Activated T-helper 17 cell treated with anti-CD3 and anti-CD28 coated beads, Interleukin-2, amount 50 U/mL, for 72 hours (primary cell): ENCODE results near the gene ANKS1A. TPM values are rescaled to one million over a fixed set of nuclear protein-coding genes. Genes with fewer than 3 reads are reported as not detected.

Experiments
- ATAC-seq: fragments of 150-1000 bp; cut with Tn5 transposase; replicated peaks from 2 replicates; pipeline ENCODE4 v1.10.0; 2021; ENCODE audit warnings: mild to moderate bottlenecking, moderate library complexity
- H3K27ac Mint-ChIP-seq: one replicate; pipeline ENCODE4 v1.8.0; 2022; ENCODE audit warnings: mixed read lengths
- H3K27me3 Mint-ChIP-seq: one replicate; pipeline ENCODE4 v1.8.0; 2022; ENCODE audit warnings: mixed read lengths
- H3K36me3 Mint-ChIP-seq: one replicate; pipeline ENCODE4 v1.8.0; 2022; ENCODE audit warnings: low read depth, mild to moderate bottlenecking, mixed read lengths
- H3K4me1 Mint-ChIP-seq: one replicate; pipeline ENCODE4 v1.8.0; 2022; ENCODE audit warnings: mixed read lengths
- H3K4me3 Mint-ChIP-seq: one replicate; pipeline ENCODE4 v1.8.0; 2022; ENCODE audit warnings: mild to moderate bottlenecking, mixed read lengths
- H3K9me3 Mint-ChIP-seq: one replicate; pipeline ENCODE4 v1.8.0; 2022; ENCODE audit warnings: mixed read lengths
- total RNA-seq, 2 donors: library from RNA; stranded (reverse); gene quantifications; one replicate each; pipeline ENCODE4 v1.2.3, GENCODE V29; 2022

ANKS1A gene
- total RNA-seq, 2 donors from 2014 or later, result 7.7 to 8.8 TPM

DNA sequence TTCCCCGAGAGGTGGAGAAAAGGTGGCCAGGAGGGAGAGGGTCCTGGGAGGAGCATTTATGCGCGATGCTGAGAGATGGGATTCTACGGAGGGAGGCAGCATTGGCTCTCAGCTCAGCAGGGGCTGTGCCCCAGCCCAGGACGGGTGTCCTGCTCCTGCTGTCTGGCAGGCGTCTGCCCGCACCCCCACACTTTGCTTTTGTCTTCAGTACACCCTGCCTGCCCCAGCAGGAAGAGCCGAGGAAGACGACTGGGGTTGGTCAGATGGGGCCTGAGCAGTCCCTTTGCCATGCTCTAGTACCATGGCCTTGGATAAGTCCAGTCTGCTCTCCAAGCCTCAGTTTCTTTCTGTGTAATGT lies 183.6 kb downstream of the ANKS1A start:
- Mint-ChIP-seq H3K27me3 (no peaks in the 10 kb centered on the region), H3K27ac (no peak overlapping the region), H3K4me1 (no peaks in the 10 kb centered on the region), H3K4me3 (no peak overlapping the region), H3K9me3 (no peaks in the 10 kb centered on the region), H3K36me3 (no peaks in the 10 kb centered on the region)
- ATAC-seq, result no peak

DNA sequence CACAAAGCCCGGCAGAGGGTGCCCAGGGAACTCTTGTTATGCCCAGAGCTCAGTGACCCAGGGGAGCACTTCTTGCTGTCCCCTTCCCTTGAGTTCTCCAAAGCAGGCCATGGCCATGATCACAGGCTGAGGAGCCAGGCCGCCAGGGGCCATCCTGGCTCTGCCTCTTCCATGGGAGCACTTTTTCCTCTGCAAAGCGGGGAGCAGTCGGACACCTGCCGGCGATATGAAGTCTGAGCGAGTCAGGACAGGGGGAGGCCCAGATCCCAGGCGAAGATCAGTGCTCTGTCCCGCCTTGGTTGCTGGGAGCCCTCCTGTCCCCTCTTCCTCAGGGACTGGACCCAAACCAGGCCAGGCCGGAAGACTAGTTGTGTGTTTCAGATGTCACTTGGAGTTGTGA lies 184.2 kb downstream of the ANKS1A start:
- H3K27me3 Mint-ChIP-seq, result no peaks in the 10 kb centered on the region
- H3K9me3 Mint-ChIP-seq, result no peaks in the 10 kb centered on the region
- no peak overlapping the region for H3K4me3 Mint-ChIP-seq
- no peaks in the 10 kb centered on the region for H3K36me3 Mint-ChIP-seq
- ATAC-seq, result no peak
- H3K4me1 Mint-ChIP-seq, result no peaks in the 10 kb centered on the region
- no peak overlapping the region for H3K27ac Mint-ChIP-seq

DNA sequence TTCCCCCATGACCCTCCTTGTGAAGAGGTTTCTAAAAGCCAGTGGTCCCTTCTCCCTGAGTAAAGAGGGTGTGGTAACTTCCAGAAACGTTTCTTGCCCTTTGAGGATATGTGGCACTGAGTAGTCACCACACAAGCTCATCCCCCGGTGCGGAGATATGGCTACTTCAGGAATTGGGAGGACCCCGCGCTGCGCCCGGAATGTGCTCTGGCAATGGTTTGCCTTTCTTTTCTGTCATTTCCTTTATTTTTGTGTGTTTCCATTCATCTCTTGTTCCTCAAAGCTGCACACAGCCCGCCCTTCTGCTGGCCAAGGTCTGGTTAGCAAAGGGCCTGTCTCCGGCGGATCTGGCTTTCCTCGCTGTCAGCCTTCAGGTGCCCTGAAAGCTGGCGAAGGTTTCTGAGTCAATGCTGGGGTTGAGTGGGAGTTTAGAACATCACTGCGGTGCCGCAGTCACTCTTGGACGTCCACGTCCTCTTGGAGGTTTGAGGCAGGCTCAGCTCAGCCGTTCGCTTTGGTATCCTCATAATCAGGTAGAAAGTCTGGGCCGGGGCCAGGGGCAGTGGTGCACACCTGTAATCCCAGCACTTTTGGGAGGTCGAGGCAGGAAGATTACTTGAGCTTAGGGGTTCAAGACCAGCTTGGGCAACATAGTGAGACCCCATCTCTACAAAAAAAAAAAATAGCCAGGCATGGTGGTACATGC lies 184.9 kb downstream of the ANKS1A start:
- Mint-ChIP-seq H3K27ac (no peak overlapping the region), H3K27me3 (no peaks in the 10 kb centered on the region), H3K4me3 (no peak overlapping the region), H3K36me3 (no peaks in the 10 kb centered on the region), H3K4me1 (no peaks in the 10 kb centered on the region), H3K9me3 (no peaks in the 10 kb centered on the region)
- ATAC-seq, result no peak

DNA sequence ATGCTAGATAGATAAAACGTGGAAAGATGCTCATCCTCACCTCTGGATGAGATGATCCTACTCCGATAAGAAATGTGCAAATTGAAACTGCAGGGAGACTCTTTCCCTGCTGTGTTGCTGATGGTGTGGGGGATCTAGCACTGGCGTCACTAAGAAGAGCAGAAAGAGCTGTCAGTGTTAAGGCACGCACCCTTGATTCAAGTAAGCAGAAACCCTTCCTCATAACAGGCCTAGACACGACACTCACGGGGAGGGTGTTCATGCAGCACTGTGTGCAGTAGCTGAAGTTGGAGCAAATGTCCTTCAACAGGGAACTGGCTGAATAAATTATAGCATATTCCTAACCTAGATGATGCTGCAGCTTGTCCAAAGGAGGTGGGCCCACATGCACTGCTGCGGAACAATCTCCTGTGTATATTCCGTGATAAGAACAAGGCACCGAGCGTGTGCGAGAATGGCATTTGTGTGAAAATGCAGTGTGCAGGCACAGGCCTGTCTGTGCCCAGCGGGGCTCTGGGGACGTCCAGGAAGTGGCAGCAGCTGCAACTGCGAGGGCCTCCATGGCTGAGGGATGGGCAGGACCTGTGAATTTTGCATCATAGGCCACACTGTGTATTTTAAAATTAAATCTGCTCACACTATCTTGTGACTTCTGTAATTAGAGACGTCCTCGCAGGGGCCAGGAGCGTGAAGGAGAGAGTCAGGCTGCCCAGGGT lies 188.1 kb downstream of the ANKS1A start:
- H3K27ac Mint-ChIP-seq, result no peak overlapping the region
- no peak for ATAC-seq
- H3K9me3 Mint-ChIP-seq, result no peaks in the 10 kb centered on the region
- H3K36me3 Mint-ChIP-seq, result peaks cover 16% of the 10 kb centered on the region
- no peaks in the 10 kb centered on the region for H3K27me3 Mint-ChIP-seq
- no peak overlapping the region for H3K4me3 Mint-ChIP-seq
- no peaks in the 10 kb centered on the region for H3K4me1 Mint-ChIP-seq

DNA sequence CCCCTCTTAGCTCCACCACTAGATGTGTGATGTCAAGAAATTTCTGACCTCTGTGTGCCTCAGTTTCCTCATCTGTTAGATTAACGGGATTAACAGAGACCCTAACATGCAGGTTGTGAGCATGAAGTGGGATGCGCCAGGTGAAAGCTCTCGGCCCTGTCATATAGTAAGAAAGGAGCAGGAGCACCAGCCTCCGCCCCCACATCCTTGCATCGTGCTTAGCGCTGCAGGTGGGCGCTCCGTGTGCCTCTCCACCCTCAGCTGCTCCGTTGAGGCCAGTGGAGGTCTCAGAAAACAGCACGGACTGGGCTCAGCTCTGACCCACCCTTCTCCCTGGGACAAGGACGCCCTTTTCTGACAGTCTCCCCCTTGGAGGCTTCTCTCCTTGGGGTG lies 188.7 kb downstream of the ANKS1A start:
- no peaks in the 10 kb centered on the region for H3K4me1 Mint-ChIP-seq
- H3K9me3 Mint-ChIP-seq, result no peaks in the 10 kb centered on the region
- no peak for ATAC-seq
- no peak overlapping the region for H3K4me3 Mint-ChIP-seq
- no peaks in the 10 kb centered on the region for H3K27me3 Mint-ChIP-seq
- no peak overlapping the region for H3K27ac Mint-ChIP-seq
- H3K36me3 Mint-ChIP-seq, result peaks cover 16% of the 10 kb centered on the region

DNA sequence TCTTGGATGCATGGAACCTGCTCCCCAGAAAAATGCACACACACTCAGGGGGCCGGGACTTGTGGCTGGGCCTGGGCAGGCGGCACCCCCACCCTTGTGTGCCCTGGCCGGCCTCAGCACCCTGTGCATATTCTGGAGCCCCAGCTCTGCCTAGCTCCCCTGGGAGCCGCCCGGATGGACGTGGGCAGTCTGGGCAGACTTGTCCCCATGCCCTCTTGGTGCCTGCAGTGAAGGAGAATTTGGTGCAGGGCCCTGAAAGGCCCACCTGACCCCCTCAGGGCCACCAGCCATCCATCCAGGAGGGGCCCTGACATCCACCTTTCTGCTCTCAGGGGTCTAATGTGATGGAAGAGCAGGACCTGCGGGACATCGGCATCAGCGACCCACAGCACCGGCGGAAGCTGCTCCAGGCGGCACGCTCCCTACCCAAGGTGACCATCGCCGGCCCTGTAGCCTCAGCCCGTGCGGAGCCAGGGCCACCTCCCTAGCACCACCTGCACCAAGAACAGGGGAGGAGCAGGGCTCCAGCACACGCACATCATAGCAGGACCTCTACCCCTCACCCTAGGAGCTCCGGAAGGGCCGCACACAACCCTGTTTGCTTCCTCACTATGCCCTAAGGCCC lies 189.3 kb downstream of the ANKS1A start:
- Mint-ChIP-seq H3K9me3 (no peaks in the 10 kb centered on the region), H3K4me1 (no peaks in the 10 kb centered on the region), H3K4me3 (no peak overlapping the region), H3K27me3 (no peaks in the 10 kb centered on the region), H3K27ac (no peak overlapping the region), H3K36me3 (peaks cover 16% of the 10 kb centered on the region)
- ATAC-seq, result no peak

DNA sequence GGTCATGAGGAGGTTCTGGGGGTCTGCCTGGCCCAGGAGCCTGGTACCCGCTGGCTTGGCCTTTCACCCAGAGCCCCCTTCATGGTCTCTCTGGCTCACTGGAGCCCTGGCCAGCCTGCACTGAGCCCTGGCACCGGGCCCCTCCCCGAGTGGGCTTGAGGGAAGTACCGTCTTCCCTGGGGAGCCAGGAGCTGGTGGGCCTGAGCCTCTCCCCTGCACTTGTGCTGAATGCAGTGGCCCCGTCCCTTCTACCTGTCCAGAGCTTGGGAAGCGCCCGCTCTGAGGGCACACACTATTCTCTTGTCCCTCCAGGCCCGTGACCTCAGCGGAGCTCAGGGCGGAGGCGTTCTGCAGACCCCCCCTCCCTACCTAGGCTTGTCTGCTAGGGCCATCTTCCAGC lies 189.8 kb downstream of the ANKS1A start:
- peaks cover 16% of the 10 kb centered on the region for H3K36me3 Mint-ChIP-seq
- ATAC-seq, result no peak
- no peaks in the 10 kb centered on the region for H3K27me3 Mint-ChIP-seq
- H3K4me1 Mint-ChIP-seq, result no peaks in the 10 kb centered on the region
- H3K9me3 Mint-ChIP-seq, result no peaks in the 10 kb centered on the region
- no peak overlapping the region for H3K4me3 Mint-ChIP-seq
- no peak overlapping the region for H3K27ac Mint-ChIP-seq

DNA sequence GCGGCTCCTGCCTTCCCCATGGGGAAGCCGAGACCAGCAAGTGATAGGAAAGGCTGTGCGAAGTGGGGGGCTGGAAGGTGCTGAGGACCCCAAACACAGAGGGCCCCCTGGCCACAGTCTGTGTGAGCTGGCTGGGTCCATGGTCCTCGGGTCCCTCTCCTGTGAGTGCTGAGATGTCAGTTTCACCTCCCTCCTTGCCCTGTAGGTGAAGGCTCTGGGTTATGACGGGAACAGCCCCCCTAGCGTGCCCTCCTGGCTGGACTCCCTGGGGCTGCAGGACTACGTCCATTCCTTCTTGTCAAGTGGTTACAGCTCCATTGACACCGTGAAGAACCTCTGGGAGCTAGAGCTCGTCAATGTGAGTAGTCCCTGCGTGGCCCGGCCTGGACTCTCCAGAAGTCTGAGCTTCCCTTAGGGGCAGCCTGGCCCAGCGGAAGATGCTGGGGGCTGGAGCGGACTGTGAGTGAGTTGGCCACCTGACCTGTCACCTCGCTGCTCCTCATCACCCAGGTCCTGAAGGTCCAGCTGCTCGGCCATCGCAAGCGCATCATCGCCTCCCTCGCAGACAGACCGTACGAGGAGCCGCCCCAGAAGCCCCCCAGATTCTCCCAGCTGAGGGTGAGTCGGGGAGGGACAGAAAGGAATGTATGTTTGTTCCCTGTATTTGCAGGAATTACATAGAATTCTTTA lies 190.4 kb downstream of the ANKS1A start:
- Mint-ChIP-seq H3K4me3 (no peak overlapping the region), H3K36me3 (peaks cover 16% of the 10 kb centered on the region), H3K4me1 (no peaks in the 10 kb centered on the region), H3K27ac (no peak overlapping the region), H3K27me3 (no peaks in the 10 kb centered on the region), H3K9me3 (no peaks in the 10 kb centered on the region)
- no peak for ATAC-seq

DNA sequence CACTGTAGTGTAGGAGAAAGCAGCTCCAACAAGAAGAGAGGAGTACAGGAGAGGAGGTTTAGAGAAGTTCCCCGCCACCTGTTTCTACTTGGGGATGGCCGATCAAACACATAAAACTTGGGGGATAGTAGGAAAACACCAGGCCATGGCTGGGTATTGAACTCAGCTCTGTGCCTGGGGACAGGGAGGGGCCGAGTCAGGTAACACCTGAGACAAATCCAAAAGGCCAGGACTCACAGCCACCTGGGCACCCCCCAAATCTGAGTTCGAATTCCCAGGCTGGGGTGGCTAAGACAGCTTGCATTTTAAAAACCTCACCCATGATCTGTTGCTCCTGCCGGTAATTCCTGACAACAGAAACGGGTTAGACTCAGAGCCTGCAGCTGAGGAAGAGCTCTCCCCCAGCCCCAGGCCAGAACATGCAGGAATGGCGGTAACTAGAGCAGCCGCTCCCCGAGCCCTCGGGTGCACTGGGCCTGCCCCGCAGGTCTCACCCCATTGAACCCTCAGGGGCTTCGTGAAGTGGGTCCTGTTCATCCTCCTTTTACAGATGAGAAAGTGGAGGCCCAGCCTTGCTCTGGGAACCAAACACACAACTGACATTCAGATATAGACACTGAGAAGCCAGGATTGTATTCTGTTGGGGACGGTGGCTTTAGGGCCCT lies 191.1 kb downstream of the ANKS1A start:
- no peaks in the 10 kb centered on the region for H3K4me1 Mint-ChIP-seq
- H3K9me3 Mint-ChIP-seq, result no peaks in the 10 kb centered on the region

DNA sequence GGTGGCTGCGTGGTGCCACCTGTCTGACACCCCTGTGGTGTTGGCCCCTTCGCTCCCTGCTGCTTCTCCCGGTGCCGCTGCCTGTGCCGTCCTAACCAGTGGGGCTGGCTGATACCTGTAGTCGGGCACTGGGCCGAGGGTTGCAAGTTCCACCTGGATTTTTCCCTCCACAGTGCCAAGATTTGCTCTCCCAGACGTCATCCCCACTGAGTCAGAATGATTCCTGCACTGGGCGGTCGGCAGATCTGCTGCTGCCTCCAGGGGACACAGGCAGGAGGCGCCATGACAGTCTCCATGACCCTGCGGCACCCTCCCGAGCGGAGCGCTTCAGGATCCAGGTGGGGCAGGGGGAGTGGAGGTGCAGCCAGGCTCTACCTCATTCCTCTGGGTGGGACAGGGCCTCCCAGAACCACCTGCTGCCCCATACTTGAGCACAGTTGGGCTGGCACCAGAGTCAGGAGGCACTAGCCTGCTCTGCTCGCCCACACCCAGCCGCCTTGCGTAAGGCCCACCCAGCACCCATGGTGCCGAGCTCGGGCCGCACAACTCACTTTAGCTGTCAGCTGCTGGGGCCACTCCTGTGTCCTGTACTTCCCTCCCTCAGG lies 191.9 kb downstream of the ANKS1A start:
- Mint-ChIP-seq H3K27me3 (no peaks in the 10 kb centered on the region), H3K27ac (no peak overlapping the region), H3K9me3 (no peaks in the 10 kb centered on the region), H3K36me3 (peaks cover 16% of the 10 kb centered on the region), H3K4me3 (no peak overlapping the region), H3K4me1 (no peaks in the 10 kb centered on the region)
- ATAC-seq, result no peak

More for the DNA sequence above, 191.1 kb downstream of the ANKS1A start:
- no peak overlapping the region for H3K27ac Mint-ChIP-seq
- no peak for ATAC-seq
- no peak overlapping the region for H3K4me3 Mint-ChIP-seq
- H3K36me3 Mint-ChIP-seq, result peaks cover 16% of the 10 kb centered on the region
- no peaks in the 10 kb centered on the region for H3K27me3 Mint-ChIP-seq

DNA sequence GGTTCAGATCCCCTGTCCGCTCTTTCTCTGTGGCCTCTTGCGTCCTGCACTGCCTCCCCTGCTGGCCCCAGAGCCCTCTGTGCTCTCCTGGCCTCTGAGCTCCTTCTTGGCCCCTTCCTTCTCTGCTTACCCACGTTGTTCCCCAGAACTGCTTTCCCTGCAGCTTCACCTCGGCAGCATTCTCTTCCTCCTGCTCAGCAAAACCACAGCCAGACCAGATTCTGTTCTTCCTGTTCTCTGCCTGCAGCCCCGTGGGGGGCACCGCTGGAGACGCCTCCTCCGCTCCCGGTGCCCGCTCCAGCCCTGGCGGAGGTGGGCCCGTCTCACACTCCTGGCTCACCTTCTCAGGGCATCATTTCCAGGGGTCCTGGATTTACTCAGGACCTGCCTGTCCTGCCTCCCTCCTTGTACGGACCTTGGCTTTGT lies 192.4 kb downstream of the ANKS1A start:
- no peak overlapping the region for H3K27ac Mint-ChIP-seq
- peaks cover 21% of the 10 kb centered on the region for H3K36me3 Mint-ChIP-seq
- H3K27me3 Mint-ChIP-seq, result no peaks in the 10 kb centered on the region
- H3K9me3 Mint-ChIP-seq, result no peaks in the 10 kb centered on the region
- ATAC-seq, result no peak
- no peaks in the 10 kb centered on the region for H3K4me1 Mint-ChIP-seq
- no peak overlapping the region for H3K4me3 Mint-ChIP-seq

DNA sequence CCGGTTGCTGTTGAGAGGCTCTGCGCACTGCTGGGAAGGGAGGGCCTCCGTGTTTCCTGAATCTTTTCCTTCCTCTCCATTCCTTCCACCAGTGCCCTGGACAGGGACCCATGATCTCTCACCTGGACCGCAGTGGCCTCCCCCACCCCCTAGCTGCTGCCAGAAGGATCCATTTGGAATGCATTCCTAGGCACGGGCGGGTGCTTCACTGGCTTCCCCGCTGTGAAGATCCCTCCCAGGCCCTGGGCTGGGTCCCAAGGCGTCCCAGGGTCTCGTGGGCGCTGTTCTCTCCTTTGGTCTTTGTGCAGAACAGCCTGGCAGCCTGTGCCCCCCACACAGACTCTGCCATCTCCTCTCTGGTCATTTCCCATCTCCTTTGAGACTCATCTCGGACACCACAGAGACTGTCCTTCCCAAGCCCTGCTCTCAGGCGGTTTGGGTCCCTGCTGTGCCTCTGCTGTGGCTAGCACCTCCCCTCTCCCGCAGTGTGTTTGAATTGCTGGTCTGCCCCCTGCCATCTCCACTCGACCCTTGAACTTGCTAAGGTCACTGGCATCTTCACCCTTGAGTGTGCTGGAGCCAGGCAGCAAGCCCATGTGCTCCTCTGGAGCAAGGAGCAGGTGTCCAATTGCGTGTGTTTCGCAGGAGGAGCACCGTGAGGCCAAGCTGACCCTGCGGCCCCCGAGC lies 193.1 kb downstream of the ANKS1A start:
- no peak for ATAC-seq
- H3K4me3 Mint-ChIP-seq, result no peak overlapping the region
- H3K27ac Mint-ChIP-seq, result no peak overlapping the region
- peaks cover 28% of the 10 kb centered on the region for H3K36me3 Mint-ChIP-seq
- no peaks in the 10 kb centered on the region for H3K4me1 Mint-ChIP-seq
- H3K9me3 Mint-ChIP-seq, result no peaks in the 10 kb centered on the region
- H3K27me3 Mint-ChIP-seq, result no peaks in the 10 kb centered on the region

DNA sequence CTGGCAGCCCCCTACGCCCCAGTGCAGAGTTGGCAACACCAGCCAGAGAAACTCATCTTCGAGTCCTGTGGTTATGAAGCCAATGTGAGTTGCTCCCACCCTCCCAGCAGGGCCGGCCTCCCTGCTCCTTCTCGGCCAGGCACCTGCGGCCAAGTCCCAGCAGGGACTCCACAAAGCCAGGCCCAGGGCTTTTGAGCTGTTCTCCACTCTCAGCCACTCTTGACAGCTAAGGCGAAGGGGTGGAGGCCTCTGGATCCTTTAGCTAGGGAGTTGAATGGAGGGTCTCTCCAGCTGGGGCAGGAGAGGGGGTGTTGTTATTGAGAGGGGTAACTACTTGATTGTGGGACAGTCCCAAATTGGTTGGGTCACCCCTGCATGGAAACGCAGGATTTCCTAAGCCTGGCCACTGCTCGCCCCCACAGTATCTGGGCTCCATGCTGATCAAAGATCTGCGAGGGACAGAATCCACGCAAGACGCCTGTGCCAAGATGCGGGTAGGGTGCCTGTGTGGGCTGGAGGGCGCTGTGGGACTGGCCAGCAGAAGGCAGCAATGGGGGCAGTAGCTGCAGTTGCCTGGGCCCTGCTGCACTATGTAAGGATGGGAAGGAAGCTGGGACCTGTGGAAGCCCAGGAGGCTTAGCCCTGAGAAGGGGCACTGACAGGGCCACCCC lies 193.8 kb downstream of the ANKS1A start:
- Mint-ChIP-seq H3K9me3 (no peaks in the 10 kb centered on the region), H3K4me1 (no peaks in the 10 kb centered on the region), H3K36me3 (peaks cover 35% of the 10 kb centered on the region), H3K27ac (no peak overlapping the region), H3K4me3 (no peak overlapping the region), H3K27me3 (no peaks in the 10 kb centered on the region)
- ATAC-seq, result no peak
